HL-60/S4 treated with phorbol 12-myristate 13-acetate at 8.2 ng/mL for 4 days and 3 days (cell line): ENCODE measurements around the gene C19orf25.

Experiments used
- in situ Hi-C: fragments of 300-500 bp; cut with MboI; formaldehyde crosslinking; loops from 2 replicates; pipeline ENCODE4 v1.15.0; 2022; ENCODE audit warnings: low sequenced_read_pairs

C19orf25 gene

GRCh38 chr19:1496714-1497577 is 17.9 kb upstream of the C19orf25 start:
- in situ Hi-C loops, result no loop called here

- in situ Hi-C loops, result no loop called here
These were observed 17.0 kb upstream of the C19orf25 start for GRCh38 chr19:1495799-1496713.

GRCh38 chr19:1495051-1495798 is 16.2 kb upstream of the C19orf25 start:
- in situ Hi-C loops, result no loop called here

GRCh38 chr19:1494115-1494815 is 15.2 kb upstream of the C19orf25 start:
- in situ Hi-C loops, result no loop called here

- in situ Hi-C loops, result no loop called here
These were observed 13.5 kb upstream of the C19orf25 start for GRCh38 chr19:1492474-1493006.

- in situ Hi-C loops, result no loop called here
These were observed 12.8 kb upstream of the C19orf25 start for GRCh38 chr19:1491849-1492170.

GRCh38 chr19:1491114-1491848 is 12.3 kb upstream of the C19orf25 start, which contains the start of gene REEP6:
REEP6 (plus strand) TSS chr19:1491181; CDS start chr19:1491270, 89 bp downstream.
- in situ Hi-C loops, result no loop called here

- in situ Hi-C loops, result no loop called here
These were observed 11.5 kb upstream of the C19orf25 start, which contains the start of gene PCSK4 for GRCh38 chr19:1490311-1491113. PCSK4 (minus strand) TSS chr19:1490350; CDS start chr19:1490346, 4 bp downstream.

GRCh38 chr19:1489463-1490310 is 10.7 kb upstream of the C19orf25 start:
- in situ Hi-C loops, result no loop called here

GRCh38 chr19:1488282-1488601 is 9.2 kb upstream of the C19orf25 start:
- in situ Hi-C loops, result no loop called here

- in situ Hi-C loops, result no loop called here
These were observed 8.7 kb upstream of the C19orf25 start for GRCh38 chr19:1487576-1488281.

GRCh38 chr19:1486720-1487575 is 7.9 kb upstream of the C19orf25 start:
- in situ Hi-C loops, result no loop called here

- in situ Hi-C loops, result no loop called here
These were observed 5.0 kb upstream of the C19orf25 start for GRCh38 chr19:1483979-1484428.

GRCh38 chr19:1483131-1483978 is 4.3 kb upstream of the C19orf25 start:
- in situ Hi-C loops, result no loop called here
